Astrocyte of the cerebellum (primary cell): Measurements from ENCODE around the gene RHOA.
A peak's percentile ranks its signal among the peaks of the same experiment; 100 is the strongest.

ENCODE experiments used
- DNase-seq: peaks from one replicate; pipeline ENCODE4 v3.0.0-alpha.2; 2011; ENCODE audit warnings: low read depth
- H3K4me3 ChIP-seq: 2 replicates; pipeline ENCODE4 v1.5.1; 2011; ENCODE audit warnings: mild to moderate bottlenecking, low read depth, low read length, moderate library complexity
- in situ Hi-C: cut with HindIII; loops from 2 replicates; pipeline ENCODE4 v1.10.0; 2017; ENCODE audit warnings: low sequenced_read_pairs
- TF ChIP-seq, protein P1 (sequence below): IDR thresholded peaks from 2 replicates; pipeline ENCODE4 v1.5.1; 2012; ENCODE audit warnings: low read length, low read depth, moderate library complexity, mild to moderate bottlenecking; ENCODE audit errors: missing control alignments

RHOA gene

DNA sequence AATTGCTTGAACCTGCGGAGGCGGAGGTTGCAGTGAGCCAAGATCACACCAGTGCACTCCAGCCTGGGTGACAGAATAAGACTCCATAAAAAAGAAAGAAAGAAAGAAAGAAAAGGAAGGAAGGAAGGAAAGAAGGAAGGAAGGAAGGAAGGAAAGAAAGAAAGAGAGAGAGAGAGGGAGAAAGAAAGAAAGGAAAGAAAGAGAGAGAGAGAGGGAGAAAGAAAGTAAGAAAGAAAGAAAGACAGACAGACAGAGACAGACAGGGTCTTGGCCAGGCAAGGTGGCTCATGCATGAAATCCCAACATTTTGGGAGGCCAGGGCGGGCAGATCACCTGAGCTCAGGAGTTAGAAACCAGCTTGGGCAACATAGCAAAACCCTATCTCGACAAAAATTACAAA is 41.8 kb upstream of the RHOA start:
- no peak overlapping the region for H3K4me3 ChIP-seq
- TF ChIP-seq, protein P1, sequence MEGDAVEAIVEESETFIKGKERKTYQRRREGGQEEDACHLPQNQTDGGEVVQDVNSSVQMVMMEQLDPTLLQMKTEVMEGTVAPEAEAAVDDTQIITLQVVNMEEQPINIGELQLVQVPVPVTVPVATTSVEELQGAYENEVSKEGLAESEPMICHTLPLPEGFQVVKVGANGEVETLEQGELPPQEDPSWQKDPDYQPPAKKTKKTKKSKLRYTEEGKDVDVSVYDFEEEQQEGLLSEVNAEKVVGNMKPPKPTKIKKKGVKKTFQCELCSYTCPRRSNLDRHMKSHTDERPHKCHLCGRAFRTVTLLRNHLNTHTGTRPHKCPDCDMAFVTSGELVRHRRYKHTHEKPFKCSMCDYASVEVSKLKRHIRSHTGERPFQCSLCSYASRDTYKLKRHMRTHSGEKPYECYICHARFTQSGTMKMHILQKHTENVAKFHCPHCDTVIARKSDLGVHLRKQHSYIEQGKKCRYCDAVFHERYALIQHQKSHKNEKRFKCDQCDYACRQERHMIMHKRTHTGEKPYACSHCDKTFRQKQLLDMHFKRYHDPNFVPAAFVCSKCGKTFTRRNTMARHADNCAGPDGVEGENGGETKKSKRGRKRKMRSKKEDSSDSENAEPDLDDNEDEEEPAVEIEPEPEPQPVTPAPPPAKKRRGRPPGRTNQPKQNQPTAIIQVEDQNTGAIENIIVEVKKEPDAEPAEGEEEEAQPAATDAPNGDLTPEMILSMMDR = no peak
- in situ Hi-C loops = no loop called here
- no peak for DNase-seq

DNA sequence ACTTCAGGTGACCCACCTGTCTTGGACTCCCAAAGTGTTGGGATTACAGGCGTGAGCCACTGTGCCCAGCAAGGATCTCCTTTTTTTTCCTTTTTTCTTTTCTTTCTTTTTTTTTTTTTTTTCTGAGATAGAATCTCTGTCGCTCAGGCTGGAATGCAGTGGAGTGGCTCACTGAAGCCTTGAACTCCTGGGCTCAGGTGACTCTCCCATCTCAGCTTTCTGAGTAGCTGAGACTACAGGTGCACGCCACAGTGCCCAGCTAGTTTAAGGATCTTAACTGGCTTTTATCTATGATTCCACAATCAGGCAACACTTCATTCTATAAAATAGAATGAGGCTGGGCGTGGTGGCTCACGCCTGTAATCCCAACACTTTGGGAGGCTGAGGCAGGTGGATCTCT is 33.6 kb upstream of the RHOA start:
- in situ Hi-C loops = no loop called here
- TF ChIP-seq, protein P1 = no peak
- H3K4me3 ChIP-seq = no peak overlapping the region
- DNase-seq = no peak

DNA sequence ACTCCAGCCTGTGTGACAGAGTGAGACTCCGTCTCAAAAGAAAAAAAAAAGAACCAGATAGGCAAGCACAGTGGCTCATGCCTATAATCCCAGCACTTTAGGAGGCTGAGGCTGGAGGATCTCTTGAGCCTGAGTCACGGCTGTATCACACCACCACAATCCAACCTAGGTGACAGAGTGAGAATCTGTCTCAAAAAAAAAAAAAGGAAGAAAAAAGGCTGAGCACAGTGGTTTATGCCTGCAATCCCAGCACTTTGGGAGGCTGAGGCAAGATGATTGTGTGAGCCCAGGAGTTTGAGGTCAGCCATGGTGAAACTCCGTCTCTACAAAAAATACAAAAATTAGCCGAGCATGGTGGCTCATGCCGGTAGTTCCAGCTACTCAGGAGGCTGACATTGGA is 23.0 kb upstream of the RHOA start:
- TF ChIP-seq, protein P1 = no peak
- in situ Hi-C loops = no loop called here
- no peak overlapping the region for H3K4me3 ChIP-seq
- no peak for DNase-seq

DNA sequence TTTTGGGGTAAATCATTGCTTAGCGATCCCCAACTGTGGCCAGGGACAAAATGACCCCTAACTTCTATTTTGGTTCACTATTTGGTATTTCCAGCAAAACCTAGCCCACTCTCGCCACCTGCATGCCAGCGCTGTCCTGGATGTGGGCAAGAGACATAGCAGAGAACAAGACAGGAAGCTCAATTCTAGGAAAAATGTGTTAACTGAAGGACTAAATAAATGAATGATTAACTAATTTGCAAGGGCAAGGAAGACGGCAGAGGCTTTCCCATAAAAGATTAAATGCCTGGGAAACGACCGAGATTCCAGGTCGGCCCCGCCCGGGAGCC is 16.9 kb upstream of the RHOA start:
- in situ Hi-C loops = no loop called here
- peak overlapping the region; percentile 65 for H3K4me3 ChIP-seq
- TF ChIP-seq, protein P1 = no peak
- DNase-seq = no peak

DNA sequence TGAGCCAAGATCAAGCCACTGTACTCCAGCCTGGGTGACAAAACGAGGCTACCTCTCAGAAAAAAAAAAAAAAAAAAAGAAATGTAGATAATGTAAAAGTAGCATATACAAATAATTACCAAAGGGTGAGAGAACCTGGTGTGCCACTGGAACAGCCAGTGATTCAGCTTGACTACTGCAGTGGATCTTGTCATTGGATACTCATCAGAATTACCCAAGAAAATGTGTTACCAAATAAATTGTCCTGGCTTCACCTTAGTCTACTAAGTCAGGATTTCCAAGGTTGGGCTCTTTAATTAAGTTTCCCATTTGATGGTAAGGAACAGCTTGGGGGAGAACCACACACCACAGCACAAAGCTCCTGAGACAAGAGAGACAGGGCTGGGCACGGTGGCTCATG is 15.8 kb upstream of the RHOA start:
- TF ChIP-seq, protein P1 = no peak
- no peak overlapping the region for H3K4me3 ChIP-seq
- in situ Hi-C loops = no loop called here
- no peak for DNase-seq

DNA sequence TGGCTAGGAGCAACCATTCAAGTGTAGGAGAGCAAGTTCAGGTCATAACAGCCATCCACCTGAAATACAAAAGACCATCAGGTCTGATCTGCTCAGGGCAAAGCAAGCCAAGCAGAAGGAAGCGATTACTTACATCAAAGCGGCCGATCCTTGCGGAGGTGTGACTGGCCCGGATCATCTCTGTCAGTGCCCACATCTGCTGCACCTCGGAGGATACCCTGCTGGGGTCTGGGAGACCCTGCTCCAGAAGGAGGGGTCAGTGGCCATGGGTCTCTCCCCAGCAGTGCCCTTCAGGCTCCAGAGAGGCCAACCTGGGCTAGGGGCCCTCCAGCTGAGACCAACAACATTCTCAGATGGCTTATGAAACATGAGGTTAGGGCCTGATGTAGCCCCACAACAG is 13.0 kb upstream of the RHOA start:
- in situ Hi-C loops = no loop called here
- no peak overlapping the region for H3K4me3 ChIP-seq
- no peak for DNase-seq
- TF ChIP-seq, protein P1 = no peak
